ENCODE results near the gene ZNF26.

DNA sequence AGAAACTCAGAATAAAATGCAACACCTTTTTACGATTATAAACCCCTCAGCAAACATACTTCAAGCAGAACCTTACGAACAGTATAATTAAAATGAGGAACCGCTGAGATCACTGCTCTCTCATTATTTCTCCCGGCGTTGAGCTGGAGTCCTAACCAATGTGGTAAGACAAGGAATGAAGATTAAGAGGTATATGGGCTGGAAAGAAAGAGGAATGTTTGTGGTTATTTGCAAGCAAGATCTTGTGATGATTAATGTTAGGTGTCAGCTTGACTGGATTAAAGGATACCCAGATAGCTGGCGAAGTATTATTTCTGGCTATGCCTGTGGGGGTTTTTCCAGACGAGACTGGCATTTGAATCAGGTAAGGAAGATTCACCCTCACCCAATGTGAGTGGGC is 40.8 kb downstream of the ZNF26 start:
- TF ChIP-seq, protein P1, sequence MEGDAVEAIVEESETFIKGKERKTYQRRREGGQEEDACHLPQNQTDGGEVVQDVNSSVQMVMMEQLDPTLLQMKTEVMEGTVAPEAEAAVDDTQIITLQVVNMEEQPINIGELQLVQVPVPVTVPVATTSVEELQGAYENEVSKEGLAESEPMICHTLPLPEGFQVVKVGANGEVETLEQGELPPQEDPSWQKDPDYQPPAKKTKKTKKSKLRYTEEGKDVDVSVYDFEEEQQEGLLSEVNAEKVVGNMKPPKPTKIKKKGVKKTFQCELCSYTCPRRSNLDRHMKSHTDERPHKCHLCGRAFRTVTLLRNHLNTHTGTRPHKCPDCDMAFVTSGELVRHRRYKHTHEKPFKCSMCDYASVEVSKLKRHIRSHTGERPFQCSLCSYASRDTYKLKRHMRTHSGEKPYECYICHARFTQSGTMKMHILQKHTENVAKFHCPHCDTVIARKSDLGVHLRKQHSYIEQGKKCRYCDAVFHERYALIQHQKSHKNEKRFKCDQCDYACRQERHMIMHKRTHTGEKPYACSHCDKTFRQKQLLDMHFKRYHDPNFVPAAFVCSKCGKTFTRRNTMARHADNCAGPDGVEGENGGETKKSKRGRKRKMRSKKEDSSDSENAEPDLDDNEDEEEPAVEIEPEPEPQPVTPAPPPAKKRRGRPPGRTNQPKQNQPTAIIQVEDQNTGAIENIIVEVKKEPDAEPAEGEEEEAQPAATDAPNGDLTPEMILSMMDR (IDR thresholded peaks at IDR 0.05): no peak
- no peak for TF ChIP-seq POLR2A (IDR thresholded peaks at IDR 0.05)
